Sigmoid colon (tissue), 7 donors: ENCODE data around the gene CDKN2A. TPM values are rescaled to one million over a fixed set of nuclear protein-coding genes. Genes with fewer than 3 reads are reported as not detected.

Source experiments
- DNase-seq: peaks from one replicate; pipeline ENCODE4 v3.0.0-alpha.2; 2019
- H3K27ac ChIP-seq, 4 donors: fragments of 200-600 bp; sonication (generic); one replicate each; pipeline ENCODE4 v1.5.1; 2016 to 2019; ENCODE audit warnings: mild to moderate bottlenecking in 1 of 4
- H3K27me3 ChIP-seq, 3 donors: fragments of 200-600 bp; sonication (generic); one replicate each; pipeline ENCODE4 v1.5.1; 2019; ENCODE audit warnings: mild to moderate bottlenecking in 1 of 3
- H3K36me3 ChIP-seq, 4 donors: fragments of 200-600 bp; sonication (generic); one replicate each; pipeline ENCODE4 v1.5.1; 2016 to 2019
- H3K4me1 ChIP-seq, 4 donors: fragments of 200-600 bp; sonication (generic); one replicate each; pipeline ENCODE4 v1.5.1; 2017 to 2019
- H3K4me3 ChIP-seq, 4 donors: fragments of 200-600 bp; sonication (generic); one replicate each; pipeline ENCODE4 v1.5.1; 2017 to 2019; ENCODE audit warnings: mild to moderate bottlenecking in 2 of 4, moderate library complexity in 1 of 4
- H3K9me3 ChIP-seq, 4 donors: fragments of 200-600 bp in 3 of 4; sonication (generic) in 3 of 4; one replicate each; pipeline versions ENCODE4 v1.5.1 to v1.6.1; 2013 to 2019
- CTCF ChIP-seq, 4 experiments: fragments of 450-650 bp in 3 of 4; fragments of 200-600 bp in 1 of 4; IDR thresholded peaks; one replicate each; pipeline ENCODE4 v1.5.1; 2016 to 2019; ENCODE audit warnings: antibody characterized with exemption in 4 of 4, mild to moderate bottlenecking in 3 of 4, moderate library complexity in 2 of 4
- EP300 ChIP-seq, 4 donors: sonication (generic); formaldehyde crosslinking; IDR thresholded peaks; one replicate each; pipeline ENCODE4 v1.6.1; 2017; ENCODE audit warnings: antibody characterized with exemption in 4 of 4
- POLR2A ChIP-seq, 2 donors: fragments of 450-650 bp; IDR thresholded peaks; one replicate each; pipeline ENCODE4 v1.6.1; 2016; ENCODE audit warnings: antibody characterized with exemption in 2 of 2, mild to moderate bottlenecking in 2 of 2, moderate library complexity in 2 of 2
- POLR2AphosphoS5 ChIP-seq, 4 donors: sonication (generic); formaldehyde crosslinking; IDR thresholded peaks; one replicate each; pipeline ENCODE4 v1.6.1; 2017; ENCODE audit warnings: antibody characterized with exemption in 4 of 4
- WGBS, 2 donors: extraction: QIAGEN DNeasy Blood & Tissue Kit; methylation state at CpG; one replicate each; pipeline ENCODE4 v1.1.7; 2013; 5-methylcytosine and 5-hydroxymethylcytosine counted together
- intact Hi-C: fragments of 100-400 bp; cut with DNase I; formaldehyde crosslinking; loops from one replicate; pipeline ENCODE4 v1.15.1; 2023
- polyA plus RNA-seq, 3 donors: library from polyadenylated mRNA; stranded (reverse); fragments of 200-250 nt; gene quantifications; one replicate each; pipeline ENCODE4 v1.2.3, GENCODE V29; 2013
- total RNA-seq, 4 donors: library from RNA; depleted of rRNA; stranded (reverse); fragments of >200 nt; gene quantifications; one replicate each; pipeline ENCODE4 v1.1.0, GENCODE V29; 2016
- donor health status: healthy with polysubstance abuse.
- donor health status: Bipolar disorder and iron deficiency.
- donor health status: healthy.

CDKN2A gene
- total and polyA plus RNA-seq, 7 donors, result 1.4 to 6.1 (median 2.5) TPM

- Histone ChIP-seq H3K36me3 (no peaks in the 10 kb centered on the region), H3K4me1 (no peaks in the 10 kb centered on the region), H3K4me3 (no peak overlapping the region), H3K27me3 (no peaks in the 10 kb centered on the region), H3K9me3 (no peaks in the 10 kb centered on the region), H3K27ac (no peak overlapping the region)
- intact Hi-C loops, result no loop called here
- WGBS, 2 donors, result 84 to 85% methylated on average over 4 of the region's 4 CpGs
- no peak for DNase-seq
- TF ChIP-seq CTCF (IDR thresholded peaks at IDR 0.05) (no peak), POLR2A (IDR thresholded peaks at IDR 0.05) (no peak), EP300 (IDR thresholded peaks at IDR 0.05) (no peak), POLR2AphosphoS5 (IDR thresholded peaks at IDR 0.05) (no peak)
Measured at GRCh38 chr9:21943464-21943863, 50.7 kb downstream of the CDKN2A start.

GRCh38 chr9:21941337-21941995 is 52.7 kb downstream of the CDKN2A start:
- 20 to 76% methylated on average over 4 of the region's 4 CpGs for WGBS, 2 donors
- DNase-seq, result no peak
- intact Hi-C loops, result no loop called here
- Histone ChIP-seq H3K27me3 (no peaks in the 10 kb centered on the region), H3K9me3 (no peaks in the 10 kb centered on the region), H3K36me3 (no peaks in the 10 kb centered on the region), H3K27ac (no peak overlapping the region), H3K4me3 (no peak overlapping the region), H3K4me1 (no peaks in the 10 kb centered on the region)
- TF ChIP-seq CTCF (IDR thresholded peaks at IDR 0.05) (no peak), POLR2AphosphoS5 (IDR thresholded peaks at IDR 0.05) (no peak), POLR2A (IDR thresholded peaks at IDR 0.05) (no peak), EP300 (IDR thresholded peaks at IDR 0.05) (no peak)

- Histone ChIP-seq H3K27ac (no peak overlapping the region), H3K4me1 (no peaks in the 10 kb centered on the region), H3K9me3 (no peaks in the 10 kb centered on the region), H3K36me3 (peaks cover 0 to 7% (median under 1%) of the 10 kb centered on the region in 4 donors), H3K27me3 (no peaks in the 10 kb centered on the region), H3K4me3 (no peak overlapping the region)
- 95 to 96% methylated on average over 1 of the region's 1 CpG for WGBS, 2 donors
- TF ChIP-seq POLR2A (IDR thresholded peaks at IDR 0.05), result no peak
- intact Hi-C loops, result no loop called here
- DNase-seq, result no peak
Measured at GRCh38 chr9:21936161-21936560, 58.0 kb downstream of the CDKN2A start.

- peaks cover 0 to 10% (median 2%) of the 10 kb centered on the region in 4 donors for H3K36me3 ChIP-seq
- no peak overlapping the region for H3K4me3 ChIP-seq
- TF ChIP-seq POLR2AphosphoS5 (IDR thresholded peaks at IDR 0.05), result no peak
- TF ChIP-seq EP300 (IDR thresholded peaks at IDR 0.05), result no peak
- TF ChIP-seq POLR2A (IDR thresholded peaks at IDR 0.05), result no peak
- no peak for TF ChIP-seq CTCF (IDR thresholded peaks at IDR 0.05)
- H3K27ac ChIP-seq, result no peak overlapping the region
- H3K9me3 ChIP-seq, result no peaks in the 10 kb centered on the region
- DNase-seq, result no peak
- 74 to 85% methylated on average over 1 of the region's 1 CpG for WGBS, 2 donors
- H3K4me1 ChIP-seq, result no peaks in the 10 kb centered on the region
- no peaks in the 10 kb centered on the region for H3K27me3 ChIP-seq
- intact Hi-C loops, result no loop called here
Measured at GRCh38 chr9:21935631-21936030, 58.6 kb downstream of the CDKN2A start.

- intact Hi-C loops, result no loop called here
- 94 to 98% methylated on average over 2 of the region's 2 CpGs for WGBS, 2 donors
- TF ChIP-seq CTCF (IDR thresholded peaks at IDR 0.05) (no peak), EP300 (IDR thresholded peaks at IDR 0.05) (no peak), POLR2A (IDR thresholded peaks at IDR 0.05) (no peak), POLR2AphosphoS5 (IDR thresholded peaks at IDR 0.05) (no peak)
Measured at GRCh38 chr9:21933865-21934264, 60.3 kb downstream of the CDKN2A start.

More at GRCh38 chr9:21933865-21934264, 60.3 kb downstream of the CDKN2A start:
- no peak overlapping the region for H3K27ac ChIP-seq
- H3K4me1 ChIP-seq, result no peaks in the 10 kb centered on the region
- H3K36me3 ChIP-seq, result peaks cover 0 to 10% (median 2%) of the 10 kb centered on the region in 4 donors
- H3K9me3 ChIP-seq, result no peaks in the 10 kb centered on the region
- H3K4me3 ChIP-seq, result no peak overlapping the region
- no peaks in the 10 kb centered on the region for H3K27me3 ChIP-seq
- DNase-seq, result no peak
